DMS153 (cell line): ENCODE data around the gene SKIC8.

ENCODE experiments used
- DNase-seq: peaks from one replicate; lab custom pipeline; 2025; lab: John Stamatoyannopoulos, UW

The SKIC8 gene

DNA sequence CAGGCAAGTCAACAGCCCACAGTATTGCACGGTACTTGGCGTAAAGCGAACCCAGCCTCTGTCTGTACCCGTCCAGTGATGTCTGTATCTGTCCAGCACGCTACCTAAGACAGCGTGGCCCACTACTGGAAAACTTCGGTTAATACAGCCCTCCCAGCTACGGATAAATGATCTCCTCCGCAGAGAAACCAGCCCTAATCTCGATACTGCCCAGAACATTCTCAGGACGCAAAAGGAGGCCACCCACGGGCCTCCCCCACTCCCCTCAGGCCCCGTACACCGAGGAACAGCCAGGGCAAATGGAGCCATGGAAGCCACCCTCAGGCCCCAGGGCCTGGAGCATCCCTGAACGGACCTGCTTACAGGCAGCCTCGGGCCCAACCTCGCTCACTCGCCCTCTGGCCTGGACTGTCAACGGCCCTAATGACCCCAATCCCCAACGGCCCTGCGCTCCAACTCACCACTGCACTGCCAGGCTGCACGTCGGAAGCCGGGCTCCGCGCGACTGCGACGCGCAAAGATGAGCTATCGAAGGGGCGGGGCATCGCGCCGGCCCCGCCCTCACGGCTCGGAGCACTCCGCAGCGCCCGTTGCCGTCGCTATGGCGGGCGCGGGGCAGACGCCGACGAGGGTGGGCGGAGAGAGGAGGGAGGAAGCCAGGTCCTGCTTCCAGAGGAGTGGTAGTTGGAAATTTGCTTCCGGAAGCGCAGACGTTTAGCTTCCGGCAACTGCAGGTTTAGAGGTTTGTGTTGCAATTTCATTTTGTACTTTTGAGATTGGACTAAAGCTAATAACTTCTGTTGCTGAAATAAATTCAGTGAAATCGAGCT is at the start of gene SKIC8:
SKIC8 (minus strand) TSS at position 509 of the 830 bp plus-strand sequence. CDS start 3,923 bp downstream, outside the sequence.
- DNase-seq = peak; percentile 69

DNA sequence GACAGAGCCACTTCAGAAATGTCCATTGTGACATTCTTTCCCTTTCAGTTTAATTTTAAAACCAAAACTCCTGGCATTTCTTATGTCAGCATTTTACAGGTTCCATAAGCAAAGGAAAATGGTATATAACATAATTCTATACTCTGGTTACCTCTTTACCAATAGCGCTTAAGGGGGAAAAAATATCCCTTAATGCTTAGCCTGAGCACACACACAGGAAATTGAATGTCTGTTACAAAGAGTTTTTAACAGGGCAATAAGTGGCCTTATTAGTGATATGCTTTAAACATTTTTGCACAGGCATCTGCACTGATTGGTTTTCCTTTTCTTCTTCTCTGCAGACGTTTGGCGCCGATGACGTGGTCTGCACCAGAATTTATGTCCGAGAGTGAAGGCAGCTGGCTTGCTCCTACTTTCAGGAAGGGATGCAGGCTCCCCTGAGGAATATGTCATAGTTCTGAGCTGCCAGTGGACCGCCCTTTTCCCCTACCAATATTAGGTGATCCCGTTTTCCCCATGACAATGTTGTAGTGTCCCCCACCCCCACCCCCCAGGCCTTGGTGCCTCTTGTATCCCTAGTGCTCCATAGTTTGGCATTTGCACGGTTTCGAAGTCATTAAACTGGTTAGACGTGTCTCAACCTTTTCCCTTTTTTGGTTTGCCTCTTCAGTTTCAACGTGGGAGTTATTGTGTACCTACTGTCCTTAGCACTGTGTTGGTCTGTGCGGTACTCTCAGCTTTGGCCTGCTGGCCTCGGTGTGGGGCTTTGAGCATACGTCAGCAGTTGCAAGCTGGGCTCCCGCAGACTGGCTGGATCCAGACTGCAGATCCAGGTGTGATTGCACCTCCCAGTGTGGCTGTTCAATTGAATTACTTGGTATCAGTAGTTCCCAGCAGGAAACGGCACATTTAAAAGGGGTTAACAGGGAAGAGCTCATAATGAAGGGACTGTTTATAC is 48.5 kb upstream of the SKIC8 start:
- DNase-seq = peak; percentile 34

DNA sequence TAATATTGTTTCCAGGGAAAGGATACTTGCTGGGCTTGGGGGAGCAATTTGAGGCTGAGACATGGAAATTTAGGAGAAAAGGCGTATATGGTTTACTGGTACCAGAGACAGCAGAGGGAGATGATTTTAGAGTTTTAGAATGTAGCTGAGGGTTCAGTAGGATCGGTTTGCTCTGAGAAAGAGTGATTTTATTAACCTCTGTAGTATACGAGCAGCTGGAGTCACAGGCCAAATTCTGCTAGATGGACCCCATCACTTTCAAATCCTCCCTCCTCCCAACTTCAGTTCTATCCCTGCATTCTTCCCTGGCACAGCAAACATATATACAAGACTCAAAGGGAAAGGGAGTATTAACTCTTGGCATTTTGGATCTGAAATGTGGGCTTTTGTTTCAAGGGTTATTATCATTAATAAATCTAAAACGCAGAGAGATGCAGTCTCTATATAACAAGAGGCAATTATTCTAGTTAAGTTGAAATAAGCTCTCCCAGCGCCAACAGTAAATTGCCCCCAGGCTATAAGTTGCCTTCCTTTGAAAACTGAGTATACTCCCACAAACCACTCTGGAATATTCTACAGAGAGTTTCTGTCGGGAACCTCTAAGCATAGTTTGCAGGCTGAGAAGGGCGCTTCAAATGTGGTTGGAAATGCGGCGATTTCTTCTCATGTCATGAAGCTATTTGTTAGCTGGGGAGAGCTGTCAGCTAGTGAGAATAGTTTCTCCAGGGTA is 46.2 kb upstream of the SKIC8 start:
- no peak for DNase-seq

DNA sequence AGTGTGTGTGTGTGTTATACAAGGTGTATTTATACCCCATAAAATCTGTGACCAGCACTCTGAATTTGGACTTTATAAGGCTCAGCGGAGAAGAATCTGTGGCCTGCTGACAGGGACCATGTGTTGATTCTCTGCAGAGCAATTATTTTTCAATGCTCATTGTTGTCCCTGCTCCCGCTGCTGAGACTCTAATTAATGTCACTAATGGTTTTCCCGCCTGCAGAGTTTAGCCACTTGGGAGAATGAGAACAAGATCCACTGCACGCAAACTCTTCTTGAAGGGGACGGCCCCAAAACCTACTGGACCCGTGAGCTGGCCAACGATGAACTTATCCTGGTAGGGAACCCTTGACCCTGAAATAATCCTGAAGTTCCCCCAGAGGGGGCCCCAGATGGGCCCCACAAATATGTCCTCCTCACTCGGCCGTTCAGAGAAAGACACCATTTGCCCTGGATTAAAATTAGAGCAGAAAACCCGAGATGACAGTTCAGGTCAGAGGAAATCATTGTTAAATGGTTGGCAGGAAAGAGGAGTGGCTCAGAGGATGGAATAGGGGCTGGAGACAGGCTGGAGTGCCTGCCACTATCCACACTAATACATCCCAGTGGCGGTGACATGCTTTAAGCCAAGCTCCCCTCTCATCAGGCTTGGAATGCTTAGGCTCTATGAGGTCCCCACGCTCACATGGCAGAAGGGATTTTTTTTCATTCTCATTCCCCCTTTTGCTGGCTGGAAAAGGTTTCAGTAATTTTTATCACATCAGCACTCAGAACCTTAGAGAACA is 44.1 kb upstream of the SKIC8 start:
- DNase-seq = no peak

DNA sequence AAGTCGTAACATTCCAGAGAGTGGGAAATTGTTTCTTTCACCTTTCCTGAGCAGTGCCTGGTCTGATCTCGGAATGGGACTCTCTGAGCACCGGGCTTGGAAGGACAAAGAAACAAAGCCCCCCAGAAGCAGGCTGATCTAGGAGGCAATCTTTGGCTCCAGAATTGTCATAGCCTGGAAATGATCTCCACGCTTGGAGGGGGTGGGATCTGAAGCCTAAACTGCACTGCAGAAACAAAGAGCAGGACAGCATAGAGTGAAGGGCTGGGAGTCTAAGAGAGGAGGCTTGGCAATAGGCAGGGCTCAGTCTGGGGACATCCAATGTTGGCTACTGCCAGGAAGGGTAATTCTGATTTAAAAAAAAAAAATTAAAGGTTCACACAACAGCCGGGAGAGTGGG is 42.6 kb upstream of the SKIC8 start:
- no peak for DNase-seq

DNA sequence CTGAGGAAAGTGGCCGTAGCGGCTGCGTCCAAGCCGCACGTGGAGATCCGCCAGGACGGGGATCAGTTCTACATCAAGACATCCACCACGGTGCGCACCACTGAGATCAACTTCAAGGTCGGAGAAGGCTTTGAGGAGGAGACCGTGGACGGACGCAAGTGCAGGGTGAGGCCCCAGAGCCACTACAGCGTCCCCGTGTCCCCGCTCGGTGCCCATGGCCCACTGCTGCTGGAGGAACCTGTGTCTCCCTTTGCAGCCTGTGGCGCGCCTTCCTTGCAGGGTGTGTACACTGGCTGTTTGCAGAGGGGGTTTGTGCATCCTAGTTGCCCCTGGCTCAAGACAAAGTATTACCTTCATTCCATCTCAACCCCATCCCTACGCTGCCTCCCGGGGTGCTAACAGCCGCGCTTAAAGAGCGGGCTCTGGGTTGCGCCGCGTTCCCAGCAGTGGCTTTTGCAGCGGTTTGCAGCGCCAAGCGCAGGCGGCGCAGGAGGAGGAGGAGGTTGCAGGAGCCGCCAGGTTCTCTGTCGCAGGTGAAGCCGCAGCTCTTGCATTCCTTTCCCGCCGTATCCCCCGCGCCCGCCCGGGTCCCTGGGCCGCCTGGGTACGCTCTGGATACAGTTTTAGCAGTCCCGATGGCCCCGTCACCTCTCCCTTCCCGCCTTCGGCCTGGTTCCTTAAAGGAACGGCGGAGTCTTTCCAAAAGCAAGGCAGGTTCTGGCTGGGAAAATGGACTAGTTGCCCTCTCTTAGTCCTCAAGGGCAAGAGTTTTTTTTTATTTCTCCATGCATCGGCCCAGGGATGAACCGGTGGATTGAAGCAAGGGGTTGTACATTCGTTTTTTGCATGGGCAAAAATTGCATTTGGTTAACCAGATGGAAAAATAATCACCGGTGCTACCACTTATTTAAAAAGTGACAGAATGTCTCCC is 41.9 kb upstream of the SKIC8 start:
- DNase-seq = no peak

DNA sequence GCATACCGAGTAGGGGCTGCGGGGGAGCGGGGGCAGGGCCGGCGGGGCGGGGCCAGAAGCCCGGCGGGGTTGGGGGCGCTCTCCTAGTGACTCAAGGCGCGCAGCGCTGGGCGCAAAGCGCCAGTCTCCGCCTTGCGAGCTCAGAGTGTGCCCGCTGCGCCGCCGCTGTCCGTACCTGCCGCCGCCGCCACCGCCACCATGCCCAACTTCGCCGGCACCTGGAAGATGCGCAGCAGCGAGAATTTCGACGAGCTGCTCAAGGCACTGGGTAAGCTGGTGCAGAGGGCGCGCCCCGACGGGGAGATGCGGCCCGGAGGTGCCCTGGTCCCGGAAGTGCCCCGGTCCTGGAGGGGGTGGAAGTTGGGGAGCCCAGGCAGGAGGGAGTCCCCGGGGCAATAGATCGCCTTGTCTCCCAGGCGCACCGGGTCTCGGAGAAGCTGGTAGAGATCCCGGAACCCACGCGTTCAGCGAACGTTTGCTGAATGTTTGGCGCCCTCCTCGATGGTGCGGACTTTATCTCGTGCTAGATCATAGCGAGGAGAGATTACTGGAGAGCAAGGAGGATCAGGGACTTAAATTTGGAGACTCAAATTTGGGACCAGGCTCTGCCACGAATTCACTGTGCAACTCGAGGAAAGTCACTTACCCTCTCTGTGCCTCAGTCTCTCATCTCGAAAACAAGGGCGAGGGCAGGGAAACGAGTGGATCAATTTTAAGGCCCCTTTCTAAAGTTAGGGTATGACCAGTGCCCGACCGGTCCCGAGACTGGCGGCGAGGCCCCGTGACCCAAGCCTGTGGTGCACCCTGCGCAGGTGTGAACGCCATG is 41.0 kb upstream of the SKIC8 start, which contains the start of gene CRABP1:
CRABP1 (plus strand) TSS at position 123 of the 826 bp plus-strand sequence; CDS start at position 199, 76 bp downstream.
- DNase-seq = no peak

DNA sequence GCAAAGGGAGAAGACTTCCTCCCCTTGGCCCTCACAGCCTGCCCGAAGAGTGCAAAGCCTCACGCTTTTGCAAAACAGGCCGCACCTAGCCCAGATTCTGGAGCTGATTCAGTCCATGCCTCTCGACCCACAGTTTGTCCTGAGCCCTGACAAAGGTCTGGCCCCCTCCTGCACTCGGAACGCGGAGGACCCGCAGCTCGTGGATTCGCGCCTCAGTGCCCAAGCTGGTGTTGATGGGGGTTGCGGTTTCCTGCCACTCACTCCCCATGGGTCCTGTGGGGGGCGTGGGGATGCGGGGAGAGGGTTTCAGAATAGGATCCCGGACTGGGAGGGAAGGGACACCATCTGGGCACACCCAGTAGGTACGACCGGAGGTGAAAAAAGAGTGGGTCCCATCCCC is 40.1 kb upstream of the SKIC8 start:
- DNase-seq = no peak

DNA sequence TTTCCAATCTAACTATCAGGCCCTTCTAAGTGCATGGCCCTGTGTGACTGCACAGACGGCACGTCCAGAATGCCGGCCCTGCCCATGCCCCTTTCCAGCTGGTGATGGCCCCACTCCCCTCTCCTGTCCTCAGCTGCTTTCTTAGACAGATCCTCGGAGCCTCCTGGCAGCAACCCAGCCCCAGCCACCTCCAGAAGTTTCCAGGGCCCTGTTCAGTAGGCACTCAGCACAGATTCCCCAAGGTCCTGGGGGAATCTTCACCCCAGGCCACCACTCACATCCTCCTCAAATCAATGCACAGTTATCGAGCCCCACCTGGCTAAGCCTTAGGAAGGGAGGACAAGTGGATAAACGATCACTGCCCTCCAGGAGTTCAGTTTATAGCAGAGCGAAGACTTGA is 39.4 kb upstream of the SKIC8 start:
- DNase-seq = no peak

DNA sequence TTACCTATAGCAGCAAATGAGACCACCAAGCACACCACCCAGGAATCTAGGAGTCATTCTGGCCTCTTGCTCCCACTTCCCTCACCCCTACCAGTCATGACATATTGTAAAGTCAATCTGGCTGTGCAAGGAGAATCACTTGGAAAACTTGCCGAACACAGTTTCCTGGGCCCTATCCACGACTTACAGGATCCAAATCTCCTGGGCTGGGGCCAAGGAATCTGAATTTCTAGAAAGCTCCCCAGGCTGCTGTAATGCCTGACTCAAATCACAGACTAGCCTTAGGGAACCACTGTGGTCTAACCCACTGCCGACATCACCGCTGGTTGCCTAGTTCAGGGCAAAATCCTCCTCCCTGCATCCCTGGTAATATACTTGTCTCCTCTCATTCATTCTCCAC is 36.6 kb upstream of the SKIC8 start:
- DNase-seq = no peak

DNA sequence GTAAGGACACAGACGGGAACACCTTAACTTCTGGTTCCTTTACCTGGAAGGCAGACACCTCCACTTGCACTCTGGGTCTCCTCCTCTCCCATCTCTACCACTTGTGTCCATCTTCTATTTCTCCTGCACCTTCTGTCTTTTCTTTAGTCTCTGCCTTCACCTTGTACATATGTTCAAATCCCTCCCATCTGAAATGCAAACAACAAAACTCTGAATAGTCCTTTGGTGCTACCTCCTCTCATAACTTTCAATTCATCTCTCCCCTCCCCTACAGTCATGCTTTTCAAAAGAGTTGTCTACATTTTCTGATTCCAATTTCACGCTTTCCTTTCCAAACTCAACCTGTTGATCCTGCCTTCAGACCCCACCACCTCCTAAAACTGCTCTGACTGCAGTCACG is 35.4 kb upstream of the SKIC8 start:
- DNase-seq = no peak

DNA sequence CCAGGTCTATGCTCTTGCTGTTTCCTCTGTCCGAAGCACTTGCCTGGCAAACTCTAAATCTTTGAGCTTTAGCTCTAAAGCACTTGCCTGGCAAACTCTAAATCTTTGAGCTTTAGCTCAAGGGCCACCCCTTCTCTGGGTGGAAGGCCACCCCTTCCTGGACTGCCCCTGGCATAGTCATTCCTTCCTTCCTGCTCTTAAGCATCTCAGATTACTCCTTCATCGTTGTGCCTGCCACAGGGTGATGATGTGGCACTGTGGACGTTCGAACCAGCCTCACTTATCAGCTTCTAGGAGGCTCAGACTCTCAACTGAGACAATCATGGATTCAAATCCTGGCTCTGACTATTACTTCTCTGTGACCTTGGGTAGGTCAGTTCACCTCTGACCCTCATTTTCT is 30.2 kb upstream of the SKIC8 start:
- no peak for DNase-seq

DNA sequence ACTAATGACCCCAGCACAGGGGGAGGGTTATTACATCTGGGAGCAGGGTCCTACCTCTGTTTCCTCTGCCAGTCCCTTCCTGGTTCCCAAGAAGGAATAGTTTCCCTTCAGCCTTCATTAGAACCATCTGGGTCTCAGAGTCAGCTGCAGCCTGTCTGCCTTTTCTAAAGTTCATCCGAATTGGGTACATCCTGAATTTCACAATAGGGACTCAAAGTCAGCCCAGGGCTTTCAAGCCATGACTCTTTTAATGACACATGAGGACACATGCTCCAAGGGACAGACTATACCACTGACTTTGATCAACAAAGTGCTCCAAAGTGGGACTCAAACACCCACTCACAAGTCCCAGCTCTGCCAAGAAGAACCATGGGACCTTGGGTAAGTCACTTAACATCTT is 28.1 kb upstream of the SKIC8 start:
- no peak for DNase-seq

DNA sequence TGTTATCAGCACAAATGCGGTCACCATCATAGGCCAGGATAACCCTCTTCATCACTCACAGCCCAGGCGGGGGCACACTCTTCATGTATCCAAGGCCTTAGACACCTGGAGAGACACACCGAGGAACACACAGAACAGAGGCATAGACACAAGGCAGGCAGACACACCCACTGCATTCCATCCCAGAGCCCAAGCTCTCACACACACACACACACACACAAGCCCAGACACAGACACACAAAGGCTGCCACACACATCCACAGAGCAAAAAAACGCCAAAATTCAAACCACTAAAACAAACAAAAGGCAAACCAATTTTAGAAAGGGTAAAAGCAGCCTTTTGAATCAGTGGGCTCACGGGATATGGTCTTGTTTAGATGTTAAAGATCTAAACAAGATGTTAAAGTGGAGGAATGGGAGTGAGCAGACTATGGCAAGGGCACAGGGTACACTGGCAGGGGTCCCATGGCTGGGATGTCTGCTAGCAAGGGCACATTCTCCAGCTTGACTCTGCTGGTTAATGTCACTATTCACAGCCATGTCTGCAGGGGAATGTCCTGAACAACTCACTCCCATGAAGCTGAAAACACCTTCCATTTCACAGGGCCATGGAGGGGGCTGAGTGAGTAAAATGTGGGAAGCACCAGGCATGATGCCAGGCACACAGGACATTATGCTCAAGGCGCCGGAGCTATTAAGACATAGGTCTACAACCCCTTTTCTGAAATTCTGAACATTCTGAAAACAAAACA is 25.9 kb upstream of the SKIC8 start:
- no peak for DNase-seq

DNA sequence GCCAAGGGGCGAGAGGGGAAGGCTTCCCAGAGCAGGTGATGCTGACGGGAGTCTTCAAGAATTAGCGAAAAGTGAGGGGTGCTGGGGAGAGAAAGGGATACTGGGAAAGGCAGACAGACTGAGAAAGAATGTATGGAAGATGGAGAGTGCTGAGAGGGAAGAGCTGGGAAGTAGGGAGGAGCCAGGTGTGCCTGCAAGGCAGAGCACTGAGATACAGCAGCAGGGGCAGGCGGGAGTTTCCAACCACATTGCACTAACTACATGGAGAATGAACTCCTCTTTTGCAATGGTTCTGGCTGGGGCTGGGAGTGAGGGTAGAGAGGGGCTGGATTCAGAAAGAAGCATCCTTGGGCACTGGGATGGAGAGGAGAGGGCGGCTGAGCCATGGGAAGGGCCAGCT is 24.7 kb upstream of the SKIC8 start:
- DNase-seq = no peak

DNA sequence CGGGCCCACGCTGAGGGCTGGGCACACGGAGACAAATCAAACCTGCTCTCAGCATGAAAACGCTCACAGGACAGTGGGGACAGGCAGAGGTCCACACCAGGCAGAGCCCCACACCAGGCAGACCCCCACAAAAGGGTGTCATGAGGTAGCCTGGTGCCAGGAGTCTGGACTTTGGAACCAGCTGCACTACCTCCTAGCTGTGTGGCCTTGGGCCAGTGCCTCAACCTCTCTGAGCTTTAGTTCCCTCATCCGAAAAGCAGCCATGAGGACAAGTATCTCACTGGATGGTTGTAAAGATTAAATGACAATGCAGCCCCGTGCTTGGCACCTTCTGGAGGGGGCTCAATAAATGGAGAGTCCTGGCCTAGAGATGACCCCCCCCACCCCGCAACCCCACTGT is 24.3 kb upstream of the SKIC8 start:
- no peak for DNase-seq

DNA sequence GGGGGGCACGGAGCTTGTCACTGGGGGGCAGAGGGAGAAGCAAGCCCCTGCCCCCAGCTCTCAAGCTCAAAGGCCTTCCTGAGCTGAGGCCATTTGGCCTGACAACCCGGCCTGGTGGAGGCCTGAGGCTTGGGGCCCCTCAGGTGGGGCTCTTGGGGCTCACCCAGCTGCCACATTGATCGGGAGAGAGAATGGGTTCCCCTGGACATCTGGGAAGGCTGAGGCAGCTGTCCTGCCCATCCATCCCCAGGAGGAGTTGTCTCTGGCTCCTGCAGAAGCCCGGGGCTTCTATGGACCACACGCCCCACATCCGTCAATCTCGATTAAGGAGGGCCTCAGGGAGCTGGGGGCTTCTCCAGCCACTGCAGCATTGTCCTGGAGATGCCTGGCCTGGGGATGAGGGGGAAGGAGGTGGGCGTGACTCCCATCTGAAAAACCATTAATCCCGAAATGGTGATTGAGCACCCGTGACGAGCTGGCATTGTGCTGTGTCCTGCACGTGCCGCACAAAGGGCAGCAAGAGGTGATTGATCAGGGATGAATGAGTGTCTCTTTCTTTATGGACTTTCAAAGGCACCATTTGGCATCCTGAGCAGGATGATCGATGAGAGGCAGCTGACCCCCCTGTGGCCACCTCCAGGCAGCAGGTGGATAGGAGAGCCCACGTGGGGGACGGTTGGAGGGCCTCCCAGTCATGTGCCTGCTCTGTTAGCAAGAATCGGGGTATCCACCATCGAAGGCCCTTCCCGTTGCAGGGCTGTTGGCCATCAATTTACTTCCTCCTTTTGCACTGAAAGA is 23.5 kb upstream of the SKIC8 start:
- DNase-seq = no peak

DNA sequence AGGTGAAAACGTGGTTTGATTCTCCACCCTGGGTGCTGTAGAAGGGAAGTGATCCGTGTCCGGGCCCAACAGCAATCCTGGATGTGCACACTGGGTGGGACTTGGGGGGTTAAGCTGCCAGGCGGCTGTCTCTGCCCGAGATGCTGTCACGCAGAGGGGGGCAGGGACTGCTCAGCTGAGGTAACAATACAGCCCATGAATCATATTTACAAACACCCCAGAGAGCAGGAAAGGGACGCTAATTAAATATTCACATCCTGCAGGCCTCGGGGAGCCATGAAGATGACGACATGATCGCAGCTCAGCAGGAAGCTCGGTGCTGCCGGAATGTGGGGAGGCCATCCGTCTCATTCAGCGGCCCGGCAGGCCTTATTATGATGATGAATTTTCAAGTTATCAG is 22.8 kb upstream of the SKIC8 start:
- DNase-seq = peak; percentile 56
